Testis (tissue), 2 donors: ENCODE measurements around the gene RNF217.

Experiments
- CTCF ChIP-seq, 3 experiments: fragments of 450-650 bp in 2 of 3; fragments of 200-600 bp in 1 of 3; sonication (generic) in 1 of 3; IDR thresholded peaks; one replicate each; pipeline ENCODE4 v1.5.1; 2016 to 2019; ENCODE audit warnings: antibody characterized with exemption in 3 of 3, mild to moderate bottlenecking in 2 of 3, moderate library complexity in 1 of 3
- POLR2A ChIP-seq: fragments of 450-650 bp; IDR thresholded peaks from one replicate; pipeline ENCODE4 v1.6.1; 2017; ENCODE audit warnings: antibody characterized with exemption, mild to moderate bottlenecking, moderate library complexity

- TF ChIP-seq CTCF (IDR thresholded peaks at IDR 0.05): no peak
- no peak for TF ChIP-seq POLR2A
These were observed 817 bp upstream of the RNF217 start for GRCh38 chr6:124961464-124961776.
